GM21723 (cell line): ENCODE data around the gene UGP2.

ENCODE experiments used
- ATAC-seq: cut with Tn5 transposase; IDR thresholded peaks from one replicate; pipeline ENCODE4 v1.9.1; 2021; ENCODE audit warnings: mild to moderate bottlenecking, moderate library complexity; ENCODE audit not compliant: unreplicated experiment

Gene UGP2

DNA sequence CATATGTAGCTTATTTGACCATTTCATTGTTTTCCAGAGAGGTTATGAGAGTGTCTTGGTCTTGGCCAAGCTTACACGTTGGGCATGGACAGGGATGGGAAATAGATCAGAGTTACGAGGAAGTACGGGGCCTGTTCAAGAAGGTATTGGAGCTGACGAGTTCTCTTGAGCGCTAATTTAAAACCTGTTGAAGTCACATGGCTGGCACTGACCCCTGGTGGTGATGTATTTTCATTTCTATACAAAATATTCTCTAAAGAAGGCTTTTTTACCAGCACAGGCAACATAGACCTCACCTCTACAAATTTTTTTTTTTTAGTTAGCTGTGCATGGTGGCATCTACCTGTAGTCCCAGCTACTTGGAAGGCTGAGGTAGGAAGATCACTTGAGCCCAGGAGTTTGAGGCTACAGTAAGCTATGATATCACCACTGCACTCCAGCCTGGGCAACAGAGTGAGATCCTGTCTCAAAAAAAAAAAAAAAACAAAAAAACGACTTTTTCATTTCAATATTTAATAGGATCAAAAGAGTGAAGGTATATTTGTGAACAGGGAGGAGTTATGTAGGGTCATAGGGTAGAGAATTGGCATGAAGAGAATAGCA lies 19.6 kb downstream of the UGP2 start:
- ATAC-seq: no peak

DNA sequence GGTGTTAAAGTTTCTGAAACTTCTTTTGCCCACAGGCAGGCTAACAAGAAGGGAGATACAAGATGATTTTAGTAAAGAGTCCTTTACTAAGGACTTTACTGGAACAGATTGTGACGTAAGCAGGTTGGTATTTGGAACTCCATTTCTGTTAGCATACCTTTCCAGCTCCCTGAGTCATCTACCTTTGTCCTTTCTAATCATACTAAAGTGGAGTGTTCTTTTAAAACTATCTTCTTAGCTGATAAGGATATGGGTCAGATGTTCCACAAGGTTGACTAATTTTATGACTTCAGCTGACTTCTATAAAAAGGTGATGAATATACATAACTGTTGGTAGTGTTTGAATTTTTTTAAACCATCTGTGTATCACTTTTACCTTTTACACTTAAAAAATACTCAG lies 21.1 kb downstream of the UGP2 start:
- no peak for ATAC-seq

DNA sequence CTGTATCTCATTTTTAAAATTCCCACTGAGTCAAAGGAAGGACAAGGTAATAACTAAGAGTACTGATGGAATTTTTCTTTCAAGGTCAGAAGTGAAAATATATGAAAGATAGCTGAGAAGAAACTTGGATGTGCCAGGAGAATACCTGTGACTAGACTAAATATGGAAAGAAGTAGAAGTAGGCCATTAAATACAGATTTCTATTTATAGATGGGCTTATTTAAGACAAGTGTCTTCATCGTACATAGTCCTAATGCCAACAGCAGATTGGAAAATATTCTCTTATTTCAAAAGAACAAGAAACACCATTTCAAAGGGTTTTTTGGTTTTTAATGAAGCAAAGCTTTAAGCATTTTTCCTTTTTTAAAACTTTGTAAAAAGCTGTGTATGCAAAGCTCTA lies 22.0 kb downstream of the UGP2 start:
- no peak for ATAC-seq

DNA sequence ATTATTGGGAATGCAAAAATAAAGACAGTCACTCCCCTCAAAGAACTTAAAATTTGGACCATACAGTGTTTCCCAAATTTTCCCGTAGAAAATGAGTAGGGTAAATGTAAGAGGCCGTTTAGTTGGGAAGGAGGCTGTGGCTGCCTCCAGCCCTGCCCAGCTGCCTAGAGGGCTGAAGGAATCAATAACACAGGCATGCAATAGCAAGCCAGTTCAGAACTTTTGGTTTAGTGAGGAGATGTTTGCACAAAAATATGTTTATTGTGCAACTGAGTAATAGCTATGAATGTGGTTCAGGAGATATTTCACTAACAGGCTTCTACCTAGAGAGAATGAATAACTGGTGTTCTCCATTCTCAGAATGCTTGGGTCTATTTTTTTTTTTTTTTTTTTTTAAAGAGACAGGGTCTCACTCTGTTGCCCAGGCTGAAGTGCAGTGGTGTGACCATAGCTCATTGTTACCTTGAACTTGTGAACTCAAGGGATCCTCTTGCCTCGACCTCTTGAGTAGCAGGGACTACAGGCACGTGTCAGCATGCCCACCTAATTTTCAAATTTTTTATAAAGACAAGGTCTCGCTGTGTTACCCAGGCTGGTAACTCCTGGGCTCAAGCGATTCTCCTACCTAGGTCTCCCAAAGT lies 23.6 kb downstream of the UGP2 start:
- no peak for ATAC-seq

DNA sequence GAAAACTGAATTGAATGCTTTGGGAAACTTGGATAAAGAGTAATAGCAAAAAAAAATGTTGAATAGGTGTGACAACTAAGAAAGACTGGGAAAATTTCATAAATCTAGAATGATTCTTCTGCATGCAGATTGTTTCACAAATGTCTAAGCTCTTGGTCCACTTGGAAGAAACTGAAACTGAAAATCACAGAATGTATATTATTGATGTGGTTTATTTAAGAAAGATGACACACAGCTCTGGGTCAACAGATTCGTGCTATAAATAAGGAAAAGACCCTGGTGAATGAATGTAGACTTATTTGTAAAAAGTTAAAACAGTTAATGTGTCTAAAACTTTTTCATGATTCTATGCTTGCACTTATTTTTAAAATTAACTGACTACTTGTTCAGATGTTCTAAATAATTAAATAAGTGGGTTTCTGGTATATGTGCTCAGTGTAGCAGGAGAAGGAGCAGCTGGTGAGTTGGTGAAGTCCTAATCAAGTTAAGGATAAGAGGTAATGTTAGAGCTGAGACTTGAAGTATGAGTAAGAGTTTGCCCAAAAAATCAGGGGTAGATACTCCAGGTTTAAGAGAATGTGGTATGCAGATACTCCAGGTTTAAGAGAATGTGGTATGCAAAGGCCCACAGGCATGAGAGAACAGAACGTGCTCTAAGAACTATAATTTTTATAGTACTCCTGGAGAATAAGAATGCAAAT lies 24.5 kb downstream of the UGP2 start:
- no peak for ATAC-seq

DNA sequence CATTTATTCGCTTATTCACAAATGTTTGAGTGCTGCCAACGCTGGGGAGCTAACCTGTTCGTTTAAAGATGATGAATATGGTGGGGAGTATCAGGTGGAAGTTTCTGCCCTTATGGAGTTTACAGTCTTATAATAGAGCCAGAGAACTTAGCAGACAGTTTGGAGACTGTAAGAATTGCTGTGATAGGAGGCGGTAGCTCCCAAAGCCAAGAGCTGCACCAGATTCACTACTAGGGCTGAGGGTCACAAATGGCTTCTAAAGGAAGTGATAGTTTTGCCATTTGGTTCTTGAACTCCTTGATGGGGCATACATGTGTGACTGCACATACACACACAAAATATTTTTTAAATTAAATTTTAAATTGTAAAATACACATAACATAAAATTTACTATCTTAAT lies 29.0 kb downstream of the UGP2 start:
- no peak for ATAC-seq

DNA sequence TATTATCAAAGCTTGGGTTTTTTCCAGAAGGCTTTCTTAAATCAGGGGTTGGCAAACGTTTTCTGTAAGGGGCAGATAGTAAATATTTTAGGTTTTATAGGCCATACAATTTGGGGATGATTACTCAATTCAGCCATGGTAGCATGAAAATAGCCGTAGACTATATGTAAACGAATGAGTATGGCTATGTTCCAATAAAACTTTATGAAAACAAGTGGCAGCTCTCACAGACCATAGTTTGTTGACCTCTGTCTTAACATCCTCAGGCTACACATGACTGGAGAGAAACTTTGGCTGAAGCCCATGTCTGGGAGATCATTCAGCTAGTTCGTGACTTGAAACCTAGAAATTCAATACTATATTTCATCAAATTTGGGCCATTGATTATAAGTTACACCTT lies 30.2 kb downstream of the UGP2 start:
- ATAC-seq: no peak

DNA sequence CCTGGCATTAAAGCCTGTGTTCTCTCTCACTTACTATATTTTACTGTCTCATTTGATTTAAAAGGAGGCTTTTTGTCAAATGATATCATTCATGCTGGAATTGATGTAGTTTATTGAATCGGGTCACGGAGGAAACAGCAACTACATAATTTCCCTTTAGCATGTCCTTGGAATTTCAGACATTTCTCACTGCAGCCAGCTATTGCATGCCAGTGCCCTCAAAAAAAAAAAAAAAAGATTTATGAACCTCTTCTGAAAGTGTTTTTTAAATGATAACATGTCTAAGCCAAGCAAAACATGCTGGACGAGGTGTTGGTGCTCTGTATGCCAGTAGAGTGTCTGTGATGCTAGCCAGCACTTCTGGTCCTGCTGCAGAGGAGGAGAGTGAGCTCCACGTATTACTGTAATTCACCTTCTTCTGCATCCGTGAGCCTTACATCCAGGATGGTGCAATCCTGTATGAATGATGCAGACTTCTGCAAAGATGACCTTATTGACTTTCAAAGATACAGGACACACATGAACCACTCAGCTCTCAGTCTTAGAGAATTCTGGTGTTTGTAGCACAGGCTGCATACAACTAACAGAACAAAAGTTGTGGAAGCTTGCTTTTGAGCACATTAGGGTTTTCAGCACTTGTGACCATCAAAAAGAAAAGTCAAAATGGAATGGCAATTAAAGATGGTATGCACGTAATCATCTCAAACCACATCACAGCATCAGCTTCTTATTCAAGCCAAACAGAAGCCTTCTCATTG lies 31.1 kb downstream of the UGP2 start:
- ATAC-seq: no peak

DNA sequence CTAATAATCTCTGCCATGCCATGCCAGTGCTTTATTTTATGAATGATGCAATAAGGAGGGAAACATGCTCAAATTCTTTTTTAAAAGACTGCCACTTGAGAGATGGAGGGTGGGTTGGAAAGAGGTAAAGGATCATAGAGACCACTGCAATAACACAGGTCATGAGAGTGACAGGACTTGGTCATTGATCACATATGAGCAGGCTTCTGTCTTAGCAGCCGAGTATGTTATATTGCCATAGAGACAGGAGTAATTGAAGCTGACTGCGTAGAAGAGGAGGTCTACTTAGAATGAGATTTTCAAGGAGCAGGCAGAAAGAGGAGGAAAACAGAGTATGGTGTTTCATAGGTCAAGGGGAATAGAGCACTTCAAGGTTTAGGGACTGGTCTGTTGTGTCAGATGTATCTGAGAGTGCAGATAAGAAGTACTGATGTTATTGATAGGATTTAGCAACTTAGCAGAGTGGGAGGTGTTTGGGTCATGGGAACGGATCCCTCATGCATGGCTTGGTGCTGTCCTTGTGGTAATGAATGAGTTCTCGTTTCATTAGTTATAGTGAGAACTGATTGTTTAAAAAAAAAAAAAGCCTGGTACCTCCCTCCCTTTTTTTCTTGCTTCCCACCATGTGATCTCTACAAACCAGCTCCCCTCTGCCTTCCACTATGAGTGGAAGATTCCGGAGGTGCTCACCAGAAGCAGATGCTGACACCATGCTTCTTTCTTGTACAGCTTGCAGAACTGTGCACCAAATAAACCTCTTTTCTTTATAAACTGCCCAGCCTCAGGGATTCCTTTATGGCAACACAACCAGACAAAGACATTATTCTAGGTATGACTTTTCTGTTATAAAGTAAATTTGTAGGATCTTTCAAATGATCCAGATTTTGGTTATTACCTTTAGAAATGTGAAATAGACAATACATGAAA lies 32.8 kb downstream of the UGP2 start:
- no peak for ATAC-seq

DNA sequence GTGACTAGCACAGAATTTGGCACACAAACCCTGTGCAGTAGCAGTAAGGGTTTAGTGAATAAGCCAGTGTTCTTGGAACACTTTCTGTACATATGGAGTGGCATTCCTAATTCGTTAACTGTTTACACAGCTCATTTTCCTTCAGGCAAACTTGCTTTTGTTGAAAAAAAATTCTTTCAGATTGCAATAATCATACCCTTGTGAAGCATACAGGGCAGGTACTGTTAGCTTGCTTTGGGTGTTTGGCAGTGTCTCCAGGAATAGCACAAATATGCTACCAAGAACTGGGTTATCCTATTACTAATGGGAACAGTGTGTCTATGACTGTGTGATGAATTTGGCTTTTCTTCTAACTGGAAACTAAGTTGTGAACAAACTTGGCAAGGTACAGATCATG lies 33.4 kb downstream of the UGP2 start:
- no peak for ATAC-seq

DNA sequence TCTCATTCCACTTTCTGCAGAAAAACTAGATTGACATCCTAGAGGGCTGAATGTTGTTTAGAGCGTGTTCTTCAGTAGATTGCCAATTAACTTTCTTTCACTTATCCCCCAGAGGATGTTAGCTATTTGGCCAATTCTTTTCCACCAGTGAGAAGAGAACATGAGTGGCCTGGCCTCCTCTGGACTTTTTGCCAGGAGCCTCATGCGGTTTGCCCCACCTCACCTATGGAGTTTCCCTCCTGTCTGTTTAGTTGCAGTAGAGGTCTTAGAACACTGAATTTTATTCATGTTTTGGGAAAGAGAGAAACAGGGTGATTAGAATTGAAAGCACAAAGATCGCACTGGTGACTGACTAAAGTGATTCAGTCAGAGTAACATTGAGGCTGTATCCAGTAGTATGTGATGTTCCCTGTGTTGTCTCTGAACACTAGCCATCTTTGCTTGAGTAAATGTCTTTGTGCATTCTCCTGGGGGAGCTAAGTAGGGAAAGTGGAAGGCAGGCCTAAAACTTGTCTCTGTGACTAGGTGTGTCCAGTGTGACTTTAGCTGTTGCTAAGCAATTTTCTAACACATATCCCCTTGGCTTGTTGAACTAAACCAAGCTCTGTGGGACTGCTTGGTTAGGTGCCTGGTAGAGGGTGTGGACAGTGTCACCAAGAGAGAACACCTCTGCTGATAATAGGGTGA lies 34.0 kb downstream of the UGP2 start:
- ATAC-seq: no peak

DNA sequence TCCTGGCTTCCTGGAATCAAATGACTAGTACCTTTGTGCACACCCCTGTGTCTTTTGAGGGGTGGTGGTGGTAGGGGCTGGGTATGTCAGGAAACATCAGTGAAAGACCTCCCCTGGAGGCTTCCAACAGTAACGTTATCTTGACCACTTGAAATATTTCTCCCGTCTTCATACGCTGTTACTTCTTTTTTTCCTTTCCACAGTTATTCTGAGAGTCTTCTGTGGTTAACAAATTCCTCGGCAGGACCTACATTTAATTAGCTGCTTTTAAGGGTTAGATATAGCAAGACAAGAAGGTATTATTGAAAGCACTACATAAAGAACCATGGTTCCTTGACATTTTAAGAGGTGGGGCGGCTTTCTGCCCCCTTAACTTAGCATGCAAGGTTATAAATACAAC lies 34.6 kb downstream of the UGP2 start:
- ATAC-seq: no peak

DNA sequence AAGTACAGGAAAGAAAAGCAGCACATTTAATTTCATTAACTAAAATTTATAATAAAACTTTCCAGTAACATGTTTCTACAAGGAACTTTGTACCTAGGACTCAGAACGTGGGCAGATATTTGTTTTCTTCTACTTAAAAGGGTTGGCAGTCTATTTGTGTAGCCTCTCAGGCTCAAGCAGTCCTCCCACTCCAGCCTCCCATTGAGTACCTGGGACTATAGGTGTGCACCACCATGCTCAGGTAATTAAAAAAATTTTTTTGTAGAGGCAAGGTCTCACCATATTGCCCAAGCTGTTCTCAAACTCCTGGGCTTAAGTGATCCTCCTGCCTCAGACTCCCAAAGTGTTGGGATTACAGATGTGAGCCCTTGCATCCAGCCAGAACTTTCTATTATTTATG lies 36.8 kb downstream of the UGP2 start:
- ATAC-seq: no peak

DNA sequence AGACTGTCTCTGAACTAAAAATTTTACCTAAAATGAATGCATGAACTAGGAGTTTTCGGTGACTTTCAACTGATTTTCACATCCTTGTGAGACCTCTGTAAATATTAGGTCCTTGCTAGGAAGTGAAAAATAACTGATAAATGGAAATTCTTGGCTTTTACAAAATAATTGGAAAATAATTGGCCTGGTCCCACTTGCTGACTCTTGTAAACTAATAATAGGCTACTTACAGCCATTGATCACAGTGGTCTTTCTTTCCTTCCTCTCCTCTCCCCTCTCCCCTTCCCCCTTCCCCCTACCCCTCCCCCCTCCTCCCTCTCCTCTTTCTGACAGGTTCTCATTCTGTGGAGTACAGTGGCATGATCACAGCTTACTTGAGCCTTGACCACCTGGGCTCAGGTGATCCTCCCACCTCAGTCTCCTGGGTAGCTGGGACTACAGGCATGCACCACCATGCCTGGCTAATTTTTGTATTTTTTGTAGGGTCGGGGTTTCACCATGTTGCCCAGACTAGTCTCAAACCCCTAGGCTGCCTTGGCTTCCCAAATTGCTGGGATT lies 38.3 kb downstream of the UGP2 start:
- no peak for ATAC-seq

DNA sequence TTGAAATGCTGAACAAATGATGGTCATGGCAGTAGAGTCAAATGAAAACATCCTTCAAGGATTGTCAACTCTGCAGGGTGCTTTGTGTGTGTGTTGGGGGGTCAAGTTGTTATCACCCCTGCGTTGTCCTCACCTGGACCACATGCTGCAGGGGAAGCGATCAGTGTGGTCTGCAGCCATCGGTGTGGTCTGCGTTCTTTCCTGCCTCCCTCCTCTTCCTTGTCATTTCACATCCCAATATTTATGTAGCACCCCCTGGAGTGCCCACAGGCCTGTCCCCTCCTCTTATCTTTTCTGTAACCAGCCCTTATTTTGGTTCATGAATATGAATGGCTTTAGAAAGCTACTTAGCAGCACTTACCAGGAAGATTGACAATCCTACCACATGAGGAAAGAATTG lies 38.9 kb downstream of the UGP2 start:
- no peak for ATAC-seq

DNA sequence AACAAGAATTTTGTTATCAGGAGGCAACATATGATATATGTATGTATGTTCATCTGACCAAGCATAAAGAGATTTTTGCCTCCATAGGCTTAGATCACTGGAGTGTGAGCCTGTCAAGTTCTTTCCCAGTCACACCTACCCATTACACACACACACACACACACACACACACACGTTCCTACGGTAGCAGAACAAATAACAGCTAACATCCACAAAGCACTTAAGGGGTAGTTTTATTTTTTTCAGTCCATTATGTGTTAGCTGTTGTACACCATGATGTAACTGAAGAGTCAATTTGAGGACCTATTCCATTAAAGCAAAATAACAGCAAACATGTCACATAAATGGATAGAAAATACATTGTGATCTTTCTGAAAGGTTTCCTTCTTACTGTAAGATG lies 39.5 kb downstream of the UGP2 start:
- no peak for ATAC-seq

DNA sequence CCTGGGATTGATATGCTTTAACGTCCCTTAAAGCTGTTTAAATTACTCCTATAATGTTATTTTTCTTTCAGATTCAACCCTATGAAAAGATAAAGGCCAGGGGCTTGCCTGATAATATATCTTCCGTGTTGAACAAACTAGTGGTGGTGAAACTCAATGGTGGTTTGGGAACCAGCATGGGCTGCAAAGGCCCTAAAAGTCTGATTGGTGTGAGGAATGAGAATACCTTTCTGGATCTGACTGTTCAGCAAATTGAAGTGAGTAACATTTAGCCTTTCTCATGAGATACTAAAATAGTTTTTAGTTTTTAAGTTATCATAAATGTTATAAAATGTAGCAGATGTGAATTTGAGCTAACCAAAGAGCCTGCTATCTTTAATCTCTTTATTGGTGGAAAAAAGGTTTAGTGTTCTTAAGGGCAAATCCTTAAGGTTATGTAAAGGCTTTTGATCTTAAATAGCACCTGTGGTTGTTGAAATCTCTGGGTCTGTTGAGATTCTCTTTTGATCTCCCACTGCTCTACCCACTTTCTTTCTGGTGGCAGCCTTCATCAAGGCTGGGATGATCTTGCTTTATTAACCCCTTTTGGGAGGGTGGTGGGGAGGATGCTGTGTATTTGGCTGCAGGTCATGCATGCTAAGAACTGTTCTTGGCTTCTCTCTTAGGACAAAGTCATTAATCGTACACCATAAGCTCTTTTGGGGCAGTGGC lies 40.9 kb downstream of the UGP2 start:
- ATAC-seq: no peak

DNA sequence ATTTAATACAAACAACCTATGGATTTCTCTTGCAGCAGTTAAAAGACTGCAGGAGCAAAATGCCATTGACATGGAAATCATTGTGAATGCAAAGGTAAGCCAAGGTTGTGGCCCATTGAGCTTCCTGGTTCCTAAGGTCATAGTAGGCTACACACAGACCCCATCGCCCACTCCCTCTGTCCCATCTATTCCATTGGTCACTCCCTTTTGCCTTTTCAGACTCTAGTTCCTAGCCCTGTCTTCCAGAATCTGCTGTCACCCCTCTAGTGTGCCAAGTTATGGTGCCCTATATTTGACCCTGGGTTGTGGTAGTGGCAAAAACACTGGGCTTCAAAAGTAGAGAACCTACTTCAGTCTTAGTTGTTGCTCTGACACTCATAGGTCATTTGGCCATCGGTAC lies 44.7 kb downstream of the UGP2 start:
- no peak for ATAC-seq

DNA sequence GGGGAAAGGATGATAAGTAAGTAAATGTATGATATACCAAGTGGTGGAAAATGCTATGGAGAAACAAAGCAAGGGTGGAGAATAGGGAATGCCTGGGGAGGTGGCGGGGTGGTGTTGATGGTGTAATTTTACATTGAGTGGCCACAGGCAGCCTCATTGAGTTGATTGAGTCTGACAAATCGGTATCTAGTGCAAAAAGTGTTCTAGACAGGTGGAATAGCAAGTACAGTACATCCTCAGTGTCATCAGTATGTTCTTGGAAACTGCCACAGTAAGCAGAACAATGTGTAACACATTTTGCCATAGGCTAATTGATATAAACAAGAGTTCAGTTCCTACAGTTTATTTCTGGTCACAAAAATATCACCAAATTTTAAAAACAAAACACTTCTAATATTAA lies 46.4 kb downstream of the UGP2 start:
- no peak for ATAC-seq
